GM18907 (cell line): Measurements from ENCODE around the gene PPARG.
"Not testable (repeated sequence)": the region's sequence is repeated elsewhere in the genome, so short reads cannot be mapped to it uniquely, and the experiment has no call there.

Experiments
- ATAC-seq: cut with Tn5 transposase; IDR thresholded peaks from one replicate; pipeline ENCODE4 v1.9.1; 2021; ENCODE audit warnings: mild to moderate bottlenecking, moderate library complexity; ENCODE audit not compliant: unreplicated experiment

PPARG gene

GRCh38 chr3:12288182-12289129 is at the start of gene PPARG:
Gene PPARG, plus strand, starts transcription at chr3:12289070. Its CDS starts 90,642 bp downstream, at chr3:12379712.
- no peak for ATAC-seq

- no peak for ATAC-seq
Observed at GRCh38 chr3:12239301-12239700, 49.6 kb upstream of the PPARG start.

- ATAC-seq: no peak
Observed at GRCh38 chr3:12242772-12243171, 46.1 kb upstream of the PPARG start.

GRCh38 chr3:12246497-12247163 is 42.2 kb upstream of the PPARG start:
- no peak for ATAC-seq

- ATAC-seq: no peak
Observed at GRCh38 chr3:12247411-12247810, 41.5 kb upstream of the PPARG start.

GRCh38 chr3:12249519-12249918 is 39.4 kb upstream of the PPARG start:
- no peak for ATAC-seq

- no peak for ATAC-seq
Observed at GRCh38 chr3:12252889-12253288, 36.0 kb upstream of the PPARG start.

GRCh38 chr3:12253516-12254343 is 35.1 kb upstream of the PPARG start:
- no peak for ATAC-seq

- no peak for ATAC-seq
Observed at GRCh38 chr3:12255393-12255792, 33.5 kb upstream of the PPARG start.

GRCh38 chr3:12258911-12259310 is 30.0 kb upstream of the PPARG start:
- no peak for ATAC-seq

GRCh38 chr3:12262173-12262572 is 26.7 kb upstream of the PPARG start:
- ATAC-seq: not testable (repeated sequence)

- no peak for ATAC-seq
Observed at GRCh38 chr3:12265508-12265907, 23.4 kb upstream of the PPARG start.

- no peak for ATAC-seq
Observed at GRCh38 chr3:12266038-12266437, 22.8 kb upstream of the PPARG start.

- ATAC-seq: no peak
Observed at GRCh38 chr3:12267376-12268030, 21.4 kb upstream of the PPARG start.

GRCh38 chr3:12268049-12268735 is 20.7 kb upstream of the PPARG start:
- ATAC-seq: no peak

GRCh38 chr3:12270976-12271375 is 17.9 kb upstream of the PPARG start:
- ATAC-seq: no peak

- peak; percentile 93 for ATAC-seq
Observed at GRCh38 chr3:12273045-12273695, 15.7 kb upstream of the PPARG start.

- ATAC-seq: no peak
Observed at GRCh38 chr3:12275974-12276650, 12.8 kb upstream of the PPARG start.

- not testable (repeated sequence) for ATAC-seq
Observed at GRCh38 chr3:12276827-12277226, 12.0 kb upstream of the PPARG start.
